Measurements from ENCODE around the gene DKKL1. TPM values are rescaled to one million over a fixed set of nuclear protein-coding genes. Genes with fewer than 3 reads are reported as not detected.
A peak's percentile ranks its signal among the peaks of the same experiment; 100 is the strongest.

Gene DKKL1
- polyA plus RNA-seq, 2 of the 4 experiments (the other 2 are of a cell fraction): 0.37 to 0.53 TPM

DNA sequence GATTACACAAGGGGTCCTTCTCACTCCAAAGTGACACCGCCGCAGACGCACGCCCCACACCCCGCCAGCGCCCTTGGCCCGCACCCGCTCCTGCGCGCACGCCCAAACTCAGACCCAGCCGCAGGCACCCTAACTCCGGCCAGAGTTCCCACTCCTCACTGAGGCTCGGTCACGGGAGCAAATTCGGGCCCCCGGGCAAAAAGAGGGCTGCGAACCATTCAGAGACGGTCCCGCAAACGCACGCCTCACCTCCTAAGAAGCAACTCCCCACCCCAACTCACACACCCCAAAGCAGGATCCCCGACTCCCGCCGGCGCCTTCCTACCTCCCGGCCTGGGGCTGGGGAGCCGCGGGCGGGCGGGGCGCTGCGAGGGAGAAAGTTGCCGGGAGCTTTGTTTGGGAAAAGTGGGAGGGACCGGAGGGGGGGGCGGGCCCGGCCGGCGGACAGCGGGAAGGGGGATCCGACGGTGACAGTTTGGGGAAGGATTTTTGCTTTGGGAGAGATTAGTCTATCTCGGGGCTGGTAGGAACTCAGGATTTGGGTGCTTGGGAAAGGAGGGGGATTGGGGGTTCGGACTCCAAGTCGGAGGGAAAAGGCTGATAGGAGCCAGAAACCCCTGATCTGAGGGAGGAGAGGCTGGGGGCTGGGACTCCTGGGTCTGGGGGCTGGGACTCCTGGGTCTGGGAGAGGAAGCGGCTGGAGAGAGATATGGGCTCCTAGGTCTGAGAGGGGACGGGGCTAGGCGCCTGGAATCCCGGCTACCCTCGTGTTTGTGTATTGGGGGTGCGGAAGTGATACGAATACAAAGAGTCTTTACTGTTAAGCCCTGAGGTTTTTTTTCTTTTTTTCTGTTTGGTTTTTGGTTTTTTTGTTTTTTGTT, 1.4 kb upstream of the DKKL1 start, which contains the start of gene TEAD2 (continued):
- TF ChIP-seq, protein P1, sequence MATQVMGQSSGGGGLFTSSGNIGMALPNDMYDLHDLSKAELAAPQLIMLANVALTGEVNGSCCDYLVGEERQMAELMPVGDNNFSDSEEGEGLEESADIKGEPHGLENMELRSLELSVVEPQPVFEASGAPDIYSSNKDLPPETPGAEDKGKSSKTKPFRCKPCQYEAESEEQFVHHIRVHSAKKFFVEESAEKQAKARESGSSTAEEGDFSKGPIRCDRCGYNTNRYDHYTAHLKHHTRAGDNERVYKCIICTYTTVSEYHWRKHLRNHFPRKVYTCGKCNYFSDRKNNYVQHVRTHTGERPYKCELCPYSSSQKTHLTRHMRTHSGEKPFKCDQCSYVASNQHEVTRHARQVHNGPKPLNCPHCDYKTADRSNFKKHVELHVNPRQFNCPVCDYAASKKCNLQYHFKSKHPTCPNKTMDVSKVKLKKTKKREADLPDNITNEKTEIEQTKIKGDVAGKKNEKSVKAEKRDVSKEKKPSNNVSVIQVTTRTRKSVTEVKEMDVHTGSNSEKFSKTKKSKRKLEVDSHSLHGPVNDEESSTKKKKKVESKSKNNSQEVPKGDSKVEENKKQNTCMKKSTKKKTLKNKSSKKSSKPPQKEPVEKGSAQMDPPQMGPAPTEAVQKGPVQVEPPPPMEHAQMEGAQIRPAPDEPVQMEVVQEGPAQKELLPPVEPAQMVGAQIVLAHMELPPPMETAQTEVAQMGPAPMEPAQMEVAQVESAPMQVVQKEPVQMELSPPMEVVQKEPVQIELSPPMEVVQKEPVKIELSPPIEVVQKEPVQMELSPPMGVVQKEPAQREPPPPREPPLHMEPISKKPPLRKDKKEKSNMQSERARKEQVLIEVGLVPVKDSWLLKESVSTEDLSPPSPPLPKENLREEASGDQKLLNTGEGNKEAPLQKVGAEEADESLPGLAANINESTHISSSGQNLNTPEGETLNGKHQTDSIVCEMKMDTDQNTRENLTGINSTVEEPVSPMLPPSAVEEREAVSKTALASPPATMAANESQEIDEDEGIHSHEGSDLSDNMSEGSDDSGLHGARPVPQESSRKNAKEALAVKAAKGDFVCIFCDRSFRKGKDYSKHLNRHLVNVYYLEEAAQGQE (IDR thresholded peaks at IDR 0.05): no peak
- TF ChIP-seq MAZ (IDR thresholded peaks at IDR 0.05; ENCODE audit: borderline replicate concordance, low read depth, low read length) (0 out of 2 replicates have a peak, but pooled peaks have one; percentile 11), KDM5A (IDR thresholded peaks at IDR 0.05) (no peak), JUN (IDR thresholded peaks at IDR 0.05) (peak; percentile 10 to 47; a peak in 2 of 5 replicates), NPAS2 (CRISPR knock-in tag; IDR thresholded peaks at IDR 0.05; ENCODE audit: borderline replicate concordance) (no peak), EHMT2 (IDR thresholded peaks at IDR 0.05; ENCODE audit: low read depth) (no peak), HOXB5 (CRISPR knock-in tag; IDR thresholded peaks at IDR 0.05) (no peak), ESRRA (IDR thresholded peaks at IDR 0.05; ENCODE audit: borderline replicate concordance, low read length) (no peak), CBX2 (IDR thresholded peaks at IDR 0.05; ENCODE audit: borderline replicate concordance, low read depth) (no peak), RARB (CRISPR knock-in tag; IDR thresholded peaks at IDR 0.05) (no peak), ZC3H11A (IDR thresholded peaks at IDR 0.05) (no peak), POLR2A (IDR thresholded peaks at IDR 0.05; ENCODE audit: low read length) (peak; percentile 24; the same call in 1 of the 2 replicates), HOXB13 (CRISPR knock-in tag; IDR thresholded peaks at IDR 0.05; ENCODE audit: low read depth) (no peak)
- TF ChIP-seq, protein P2, sequence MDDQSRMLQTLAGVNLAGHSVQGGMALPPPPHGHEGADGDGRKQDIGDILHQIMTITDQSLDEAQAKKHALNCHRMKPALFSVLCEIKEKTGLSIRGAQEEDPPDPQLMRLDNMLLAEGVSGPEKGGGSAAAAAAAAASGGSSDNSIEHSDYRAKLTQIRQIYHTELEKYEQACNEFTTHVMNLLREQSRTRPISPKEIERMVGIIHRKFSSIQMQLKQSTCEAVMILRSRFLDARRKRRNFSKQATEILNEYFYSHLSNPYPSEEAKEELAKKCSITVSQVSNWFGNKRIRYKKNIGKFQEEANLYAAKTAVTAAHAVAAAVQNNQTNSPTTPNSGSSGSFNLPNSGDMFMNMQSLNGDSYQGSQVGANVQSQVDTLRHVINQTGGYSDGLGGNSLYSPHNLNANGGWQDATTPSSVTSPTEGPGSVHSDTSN (IDR thresholded peaks at IDR 0.05): no peak
- TF ChIP-seq, protein P3, sequence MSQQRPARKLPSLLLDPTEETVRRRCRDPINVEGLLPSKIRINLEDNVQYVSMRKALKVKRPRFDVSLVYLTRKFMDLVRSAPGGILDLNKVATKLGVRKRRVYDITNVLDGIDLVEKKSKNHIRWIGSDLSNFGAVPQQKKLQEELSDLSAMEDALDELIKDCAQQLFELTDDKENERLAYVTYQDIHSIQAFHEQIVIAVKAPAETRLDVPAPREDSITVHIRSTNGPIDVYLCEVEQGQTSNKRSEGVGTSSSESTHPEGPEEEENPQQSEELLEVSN (IDR thresholded peaks at IDR 0.05; ENCODE audit: borderline replicate concordance, low read depth): 0 out of 2 replicates have a peak, but pooled peaks have one; percentile 46

DNA sequence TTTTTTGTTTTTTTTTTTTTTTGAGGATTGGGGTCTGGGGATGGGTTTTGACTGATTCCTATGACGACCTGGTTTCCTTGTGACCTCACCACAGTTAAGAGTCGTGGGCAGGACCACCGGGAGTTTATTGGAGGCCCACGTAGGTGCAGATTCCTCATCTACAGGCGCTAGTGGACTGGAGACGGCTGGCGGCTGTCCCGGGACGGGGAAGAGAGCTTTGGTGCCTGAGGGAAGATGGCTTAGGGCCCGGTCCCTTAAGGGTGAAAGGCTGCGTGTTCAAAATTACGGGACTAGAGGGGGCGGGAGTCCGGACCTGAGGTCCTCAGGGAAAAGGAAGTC, 779 bp upstream of the DKKL1 start:
- no peak for FAIRE-seq
- peaks cover 15% of the 10 kb centered on the region; the same call in 2 of the 3 replicates for H3K4me1 ChIP-seq
- POLR2A ChIA-PET: interaction anchor here (0.5 to 1.5 kb wide), 5 partner anchors 63 to 231 kb away, joined by 3 to 4 read pairs (median 3); partner anchors contain the start of genes ALDH16A1 and GFY
- H3K4me3 ChIP-seq: peak overlapping the region; percentile 88
- CTCF ChIA-PET: interaction anchor here (0.6 to 2.0 kb wide), 7 partner anchors 10 to 204 kb away, joined by 3 to 10 read pairs (median 4); partner anchors contain the start of gene SLC17A7
- no peaks in the 10 kb centered on the region for H3K9me3 ChIP-seq
- DNase-seq (ENCODE audit: low read depth in 1 of 2, low spot score in 1 of 2): no peak
- peak overlapping the region; percentile 87 to 90 for H3K27ac ChIP-seq
- TF ChIP-seq, protein P4, sequence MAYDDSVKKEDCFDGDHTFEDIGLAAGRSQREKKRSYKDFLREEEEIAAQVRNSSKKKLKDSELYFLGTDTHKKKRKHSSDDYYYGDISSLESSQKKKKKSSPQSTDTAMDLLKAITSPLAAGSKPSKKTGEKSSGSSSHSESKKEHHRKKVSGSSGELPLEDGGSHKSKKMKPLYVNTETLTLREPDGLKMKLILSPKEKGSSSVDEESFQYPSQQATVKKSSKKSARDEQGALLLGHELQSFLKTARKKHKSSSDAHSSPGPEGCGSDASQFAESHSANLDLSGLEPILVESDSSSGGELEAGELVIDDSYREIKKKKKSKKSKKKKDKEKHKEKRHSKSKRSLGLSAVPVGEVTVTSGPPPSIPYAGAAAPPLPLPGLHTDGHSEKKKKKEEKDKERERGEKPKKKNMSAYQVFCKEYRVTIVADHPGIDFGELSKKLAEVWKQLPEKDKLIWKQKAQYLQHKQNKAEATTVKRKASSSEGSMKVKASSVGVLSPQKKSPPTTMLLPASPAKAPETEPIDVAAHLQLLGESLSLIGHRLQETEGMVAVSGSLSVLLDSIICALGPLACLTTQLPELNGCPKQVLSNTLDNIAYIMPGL (CRISPR knock-in tag; IDR thresholded peaks at IDR 0.05; ENCODE audit: borderline replicate concordance): no peak
- TF ChIP-seq JUN (IDR thresholded peaks at IDR 0.05): no peak
- TF ChIP-seq RFX5 (IDR thresholded peaks at IDR 0.05): no peak
- no peak for TF ChIP-seq NFE2L2 (conservative IDR thresholded peaks at IDR 0.05; ENCODE audit: low read length)
- 2% methylated on average over 14 of the region's 14 CpGs for WGBS (ENCODE audit: missing lambda C conversion rate)
- peak overlapping the region; percentile 99 for H3K4me2 ChIP-seq
- ATAC-seq: peak; percentile 18 to 30; a peak in 5 of 6 replicates

Data from A549 (cell line).